A549 (cell line): ENCODE measurements around the gene ABCB1.

Experiments
- CHD4 ChIP-seq: fragments of 200-600 bp; sonication (generic); IDR thresholded peaks from 2 replicates; pipeline ENCODE4 v1.6.1; 2016; ENCODE audit warnings: antibody characterized with exemption, mild to moderate bottlenecking, borderline replicate concordance
- EHMT2 ChIP-seq: fragments of 200-600 bp; sonication (generic); IDR thresholded peaks from 2 replicates; pipeline ENCODE4 v1.6.1; 2016; ENCODE audit warnings: antibody characterized with exemption, low read depth, mild to moderate bottlenecking, moderate library complexity
- EP300 ChIP-seq, 2 experiments: fragments of >200 bp; sonication (Bioruptor Twin); formaldehyde crosslinking; IDR thresholded peaks; 2 replicates in 1 of 2; 3 replicates in 1 of 2; pipeline ENCODE4 v1.6.1; 2016 to 2017
- HDAC2 ChIP-seq: fragments of 200-600 bp; sonication (generic); IDR thresholded peaks from 2 replicates; pipeline ENCODE4 v1.6.1; 2016
- MAFK ChIP-seq: fragments of 450-650 bp; IDR thresholded peaks from 2 replicates; pipeline ENCODE4 v1.6.1; 2014; ENCODE audit not compliant: partially characterized antibody
- POLR2A ChIP-seq: IDR thresholded peaks from 2 replicates; pipeline ENCODE4 v1.6.1; 2012; ENCODE audit warnings: mild to moderate bottlenecking, low read length
- POLR2AphosphoS2 ChIP-seq: conservative IDR thresholded peaks from 2 replicates; pipeline ENCODE4 v1.6.1; 2012; ENCODE audit warnings: low read length, improper control_type of control experiment, inconsistent platforms
- SREBF2 ChIP-seq: fragments of 450-650 bp; IDR thresholded peaks from 2 replicates; pipeline ENCODE4 v1.6.1; 2014; ENCODE audit warnings: mild to moderate bottlenecking, moderate library complexity
- USF2 ChIP-seq: fragments of 450-650 bp; IDR thresholded peaks from 2 replicates; pipeline ENCODE4 v1.6.1; 2014; ENCODE audit warnings: antibody characterized with exemption
- TF ChIP-seq, protein P1 (sequence below): fragments of >200 bp; sonication (Bioruptor Twin); formaldehyde crosslinking; IDR thresholded peaks from 3 replicates; pipeline ENCODE4 v1.5.1; 2016

GRCh38 chr7:87596136-87596535 is 4.5 kb downstream of the ABCB1 start:
- TF ChIP-seq MAFK (no peak), EHMT2 (no peak), HDAC2 (no peak), POLR2A (no peak), POLR2AphosphoS2 (no peak), CHD4 (no peak), EP300 (IDR thresholded peaks at IDR 0.05) (no peak), SREBF2 (no peak), USF2 (no peak)
- TF ChIP-seq, protein P1, sequence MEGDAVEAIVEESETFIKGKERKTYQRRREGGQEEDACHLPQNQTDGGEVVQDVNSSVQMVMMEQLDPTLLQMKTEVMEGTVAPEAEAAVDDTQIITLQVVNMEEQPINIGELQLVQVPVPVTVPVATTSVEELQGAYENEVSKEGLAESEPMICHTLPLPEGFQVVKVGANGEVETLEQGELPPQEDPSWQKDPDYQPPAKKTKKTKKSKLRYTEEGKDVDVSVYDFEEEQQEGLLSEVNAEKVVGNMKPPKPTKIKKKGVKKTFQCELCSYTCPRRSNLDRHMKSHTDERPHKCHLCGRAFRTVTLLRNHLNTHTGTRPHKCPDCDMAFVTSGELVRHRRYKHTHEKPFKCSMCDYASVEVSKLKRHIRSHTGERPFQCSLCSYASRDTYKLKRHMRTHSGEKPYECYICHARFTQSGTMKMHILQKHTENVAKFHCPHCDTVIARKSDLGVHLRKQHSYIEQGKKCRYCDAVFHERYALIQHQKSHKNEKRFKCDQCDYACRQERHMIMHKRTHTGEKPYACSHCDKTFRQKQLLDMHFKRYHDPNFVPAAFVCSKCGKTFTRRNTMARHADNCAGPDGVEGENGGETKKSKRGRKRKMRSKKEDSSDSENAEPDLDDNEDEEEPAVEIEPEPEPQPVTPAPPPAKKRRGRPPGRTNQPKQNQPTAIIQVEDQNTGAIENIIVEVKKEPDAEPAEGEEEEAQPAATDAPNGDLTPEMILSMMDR: no peak
